GM12878 (cell line): ENCODE data around the gene WNT11. TPM values are rescaled to one million over a fixed set of nuclear protein-coding genes. Genes with fewer than 3 reads are reported as not detected.
A peak's percentile ranks its signal among the peaks of the same experiment; 100 is the strongest.

Source experiments
- ATAC-seq: fragments of 200-7000 bp; cut with Tn5 transposase; 3 replicates; pipeline ENCODE4 v1.9.1; 2020; ENCODE audit warnings: mild to moderate bottlenecking, moderate library complexity
- BruUV-seq: library from RNA; stranded (reverse); fragments of 400-500 nt; replicated peaks from 2 replicates; lab custom pipeline; 2021; lab: Mats Ljungman, UMichigan
- CTCF ChIA-PET: fragments of 300-600 bp; sonication (Branson Sonifier 250); formaldehyde crosslinking; extraction: SDS; loops from one replicate; lab custom pipeline; 2021; ENCODE audit warnings: inconsistent platforms; lab: Yijun Ruan, JAX
- POLR2A ChIA-PET: fragments of 350-600 bp; formaldehyde crosslinking; extraction: SDS; loops from one replicate; lab custom pipeline; 2021; ENCODE audit warnings: inconsistent platforms; lab: Charles Lee
- RAD21 ChIA-PET: fragments of 300-600 bp; sonication (Branson Sonifier 250); formaldehyde crosslinking; loops from one replicate; lab custom pipeline; 2023; ENCODE audit warnings: antibody characterized with exemption; ENCODE audit not compliant: unreplicated experiment; lab: Charles Lee
- SMC1A ChIA-PET: fragments of 300-600 bp; sonication (Branson Sonifier 250); formaldehyde crosslinking; loops from one replicate; lab custom pipeline; 2023; ENCODE audit not compliant: unreplicated experiment, uncharacterized antibody; lab: Charles Lee
- DNase-seq: peaks from one replicate; pipeline ENCODE4 v3.0.0-alpha.2; 2011; ENCODE audit warnings: low read depth, low spot score
- FAIRE-seq: peaks from 3 replicates; lab custom pipeline; 2011; peaks lifted over from hg19 to GRCh38; lab: Jason Lieb, UNC
- H2AFZ ChIP-seq: 2 replicates; pipeline ENCODE4 v1.6.0; 2011; ENCODE audit warnings: low read depth, low read length, control low read depth; ENCODE audit not compliant: control insufficient read depth
- H3K27ac ChIP-seq: 2 replicates; pipeline ENCODE4 v1.5.1; 2011; ENCODE audit warnings: control low read depth; ENCODE audit not compliant: control insufficient read depth, insufficient read depth
- H3K27me3 ChIP-seq, 2 experiments: replicated peaks in 1 of 2; 2 replicates each; pipeline versions ENCODE4 v1.6.0 to v1.6.1; 2011; ENCODE audit warnings: low read length in 1 of 2; ENCODE audit not compliant: control insufficient read depth in 2 of 2, insufficient read depth in 2 of 2
- H3K36me3 ChIP-seq, 2 experiments: 2 replicates each; pipeline ENCODE4 v1.5.1; 2011; ENCODE audit warnings: low read length in 1 of 2; ENCODE audit not compliant: control insufficient read depth in 2 of 2, insufficient read depth in 2 of 2
- H3K4me1 ChIP-seq: 2 replicates; pipeline ENCODE4 v1.6.1; 2011; ENCODE audit warnings: mild to moderate bottlenecking, low read length, moderate library complexity, mixed read lengths; ENCODE audit not compliant: control insufficient read depth, insufficient read depth
- H3K4me2 ChIP-seq: 2 replicates; pipeline ENCODE4 v1.6.0; 2011; ENCODE audit warnings: control low read depth; ENCODE audit not compliant: control insufficient read depth, insufficient read depth
- H3K4me3 ChIP-seq: fragments of 200-600 bp; sonication (generic); 2 replicates; pipeline ENCODE4 v1.5.1; 2016
- H3K79me2 ChIP-seq: 2 replicates; pipeline ENCODE4 v1.6.0; 2011; ENCODE audit warnings: low read length; ENCODE audit not compliant: control insufficient read depth, insufficient read depth
- H3K9ac ChIP-seq: 2 replicates; pipeline ENCODE4 v1.8.0; 2011; ENCODE audit warnings: low read length, control low read depth, mixed read lengths; ENCODE audit not compliant: control insufficient read depth, insufficient read depth
- H3K9me3 ChIP-seq: replicated peaks from 3 replicates; pipeline ENCODE4 v1.5.1; 2011; ENCODE audit warnings: mild to moderate bottlenecking, low read length; ENCODE audit not compliant: control insufficient read depth, insufficient read depth
- H4K20me1 ChIP-seq: 2 replicates; pipeline ENCODE4 v1.6.0; 2011; ENCODE audit not compliant: control insufficient read depth, insufficient read depth
- BACH1 ChIP-seq: fragments of 450-650 bp; IDR thresholded peaks from 2 replicates; pipeline ENCODE4 v1.6.1; 2017; ENCODE audit warnings: mild to moderate bottlenecking, borderline replicate concordance
- EGR1 ChIP-seq, 2 experiments: IDR thresholded peaks; 1 replicate in 1 of 2; 2 replicates in 1 of 2; pipeline ENCODE4 v1.6.1; 2011 to 2012; ENCODE audit warnings: low read depth in 2 of 2, low read length in 2 of 2, borderline replicate concordance in 1 of 2, mild to moderate bottlenecking in 1 of 2, moderate library complexity in 1 of 2
- GATAD2B ChIP-seq: fragments of 450-650 bp; conservative IDR thresholded peaks from 2 replicates; pipeline ENCODE4 v1.6.1; 2017; ENCODE audit warnings: low read depth, mild to moderate bottlenecking, moderate library complexity
- IKZF1 ChIP-seq: fragments of 450-650 bp; conservative IDR thresholded peaks from 2 replicates; pipeline ENCODE4 v1.6.1; 2017; ENCODE audit warnings: antibody characterized with exemption, mild to moderate bottlenecking
- JUND ChIP-seq: IDR thresholded peaks from 2 replicates; pipeline ENCODE4 v1.6.1; 2012; ENCODE audit warnings: low read depth, mild to moderate bottlenecking, low read length, improper control_type of control experiment, moderate library complexity
- KLF5 ChIP-seq: fragments of 450-650 bp; IDR thresholded peaks from 2 replicates; pipeline ENCODE4 v1.6.1; 2014; ENCODE audit warnings: mild to moderate bottlenecking; ENCODE audit not compliant: partially characterized antibody
- RCOR1 ChIP-seq: conservative IDR thresholded peaks from 2 replicates; pipeline ENCODE4 v1.6.1; 2012; ENCODE audit warnings: low read depth, low read length, improper control_type of control experiment
- SMARCA5 ChIP-seq: fragments of 450-650 bp; IDR thresholded peaks from 2 replicates; pipeline ENCODE4 v1.6.1; 2017; ENCODE audit warnings: mild to moderate bottlenecking
- TCF3 ChIP-seq: IDR thresholded peaks from 2 replicates; pipeline ENCODE4 v1.6.1; 2012; ENCODE audit warnings: low read depth, mild to moderate bottlenecking, low read length, borderline replicate concordance; ENCODE audit not compliant: insufficient read depth
- YY1 ChIP-seq: IDR thresholded peaks from 2 replicates; pipeline ENCODE4 v1.6.1; 2011; ENCODE audit warnings: low read depth, mild to moderate bottlenecking, low read length
- ZBED1 ChIP-seq: IDR thresholded peaks from 2 replicates; pipeline ENCODE4 v1.6.1; 2016; ENCODE audit warnings: borderline replicate concordance
- WGBS: methylation state at CpG from one replicate; pipeline ENCODE4 v1.1.6; 2016; ENCODE audit warnings: low lambda C conversion rate; ENCODE audit not compliant: insufficient replicate concordance, insufficient coverage; ENCODE audit errors: missing lambda C conversion rate; 5-methylcytosine and 5-hydroxymethylcytosine counted together
- in situ Hi-C: fragments of 300-500 bp; cut with MboI; formaldehyde crosslinking; loops from 9 replicates; pipeline ENCODE4 v1.14.3; 2018; ENCODE audit warnings: mixed read lengths
- intact Hi-C: fragments of 100-400 bp; cut with micrococcal nuclease; formaldehyde crosslinking; loops from one replicate; pipeline ENCODE4 v1.14.2; 2022; ENCODE audit not compliant: unreplicated experiment
- polyA plus RNA-seq, 11 experiments: library from polyadenylated mRNA; depleted of rRNA in 4 of 11; unstranded in 6 of 11; stranded (reverse) in 5 of 11; fragments of >200 nt; fragmentation: Nextera tagmentation in 4 of 11; fragmentation: Illumina TruSeq in 1 of 11; extraction: Ambion mirVana in 4 of 11; extraction: Trizol in 1 of 11; gene quantifications; 1 replicate in 1 of 11; 2 replicates in 10 of 11; pipeline versions ENCODE4 v1.2.1 to v1.2.3, GENCODE V29; 2011 to 2016; ENCODE audit warnings: inconsistent platforms in 2 of 11, missing spikeins in 2 of 11, low read depth in 1 of 11
- total RNA-seq, 4 experiments: library from RNA; depleted of rRNA in 3 of 4; stranded (reverse); fragments of >200 nt in 3 of 4; fragmentation: Illumina TruSeq in 1 of 4; extraction: Trizol in 1 of 4; gene quantifications; 2 replicates each; pipeline versions ENCODE4 v1.2.1 to v1.2.3, GENCODE V29; 2013 to 2021
- TF ChIP-seq, protein P1 (sequence below): fragments of 450-650 bp; IDR thresholded peaks from 2 replicates; pipeline ENCODE4 v1.6.1; 2014; ENCODE audit warnings: mild to moderate bottlenecking

WNT11 gene
- total and polyA plus RNA-seq, 10 of the 15 experiments (the other 5 are each of a cell fraction or from before 2014, with no cell fraction given): 0.05 to 0.19 TPM; not detected in 8

DNA sequence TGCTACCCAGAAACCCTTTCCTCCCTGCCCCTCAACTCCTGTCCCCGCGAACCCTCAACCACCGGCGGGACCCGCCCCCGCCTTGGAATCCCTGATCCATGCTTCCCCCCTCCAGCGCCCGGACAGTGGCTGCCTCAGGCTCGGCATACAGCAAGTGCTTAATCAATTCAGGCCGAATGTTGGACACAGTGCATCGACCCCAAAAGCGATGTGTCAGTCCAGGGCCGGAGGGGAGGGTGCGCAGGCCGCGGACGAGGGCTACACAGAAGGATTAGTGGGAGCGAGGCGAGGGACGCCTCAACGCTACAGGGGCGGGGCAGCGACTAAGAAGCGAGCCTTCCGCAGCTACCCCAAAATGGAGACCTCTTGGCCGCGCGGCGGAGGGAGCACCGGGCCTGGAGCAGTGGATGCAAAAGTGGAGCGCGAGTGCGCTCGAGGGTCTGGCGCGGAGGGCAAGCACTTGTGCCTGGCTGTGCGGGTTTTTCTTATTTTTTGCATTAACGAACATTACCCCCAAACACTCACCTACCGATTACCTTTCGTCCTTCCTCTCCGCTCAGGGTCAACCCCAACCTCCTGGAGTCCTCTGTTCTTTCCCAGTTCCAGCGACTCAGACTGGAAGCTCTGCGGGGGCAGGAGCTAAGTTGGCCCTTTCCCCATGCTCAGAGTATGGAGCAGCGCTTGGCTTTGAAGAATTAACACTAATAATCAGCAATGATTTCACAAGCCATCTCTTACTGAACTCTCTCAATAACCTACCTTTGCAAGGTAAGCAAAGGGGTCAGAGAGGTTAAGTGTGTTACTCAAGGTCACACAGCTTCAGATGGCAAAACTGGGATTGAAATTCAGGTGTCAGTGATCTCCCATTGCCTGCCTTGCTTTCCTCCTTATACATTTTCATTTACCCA, 30.0 kb upstream of the WNT11 start:
- SMC1A ChIA-PET: interaction anchor here (2.3 kb wide), 1 partner anchor 29 kb away, joined by 6 read pairs; no protein-coding TSS in a partner anchor
- POLR2A ChIA-PET: no interaction called here
- Histone ChIP-seq H3K27me3 (no peaks in the 10 kb centered on the region), H3K4me2 (peak overlapping the region; percentile 77), H3K27ac (no peak overlapping the region), H3K9me3 (no peaks in the 10 kb centered on the region), H3K9ac (peak overlapping the region; percentile 9; the same call in 1 of the 2 replicates), H3K79me2 (no peaks in the 10 kb centered on the region), H3K36me3 (no peaks in the 10 kb centered on the region), H4K20me1 (peaks cover 3% of the 10 kb centered on the region; the same call in 1 of the 2 replicates), H3K4me1 (peaks cover 27% of the 10 kb centered on the region), H3K4me3 (peak overlapping the region; percentile 80), H2AFZ (peak overlapping the region; percentile 76)
- RAD21 ChIA-PET: interaction anchor here (4.8 kb wide), 1 partner anchor 28 kb away, joined by 44 read pairs; no protein-coding TSS in a partner anchor
- FAIRE-seq (no peak), DNase-seq (no peak), ATAC-seq (peak; percentile 17)
- BruUV-seq: no TSS peak
- intact Hi-C loops: loop anchor here (5.0 to 10.0 kb wide), 4 partner anchors 56 to 419 kb away; partner anchors contain the start of genes EMSY, GVQW3, THAP12 and UVRAG
- 3% methylated on average over 43 of the region's 44 CpGs for WGBS
- in situ Hi-C loops: loop anchor here (10.0 kb wide), 1 partner anchor 438 kb away; the partner anchor contains the start of gene LRRC32
- TF ChIP-seq GATAD2B (peak; percentile 57; the same call in 1 of the 2 replicates), SMARCA5 (0 out of 2 replicates have a peak, but pooled peaks have one; percentile 37), YY1 (peak; percentile 32; the same call in 1 of the 2 replicates), RCOR1 (no peak), IKZF1 (peak; percentile 21; the same call in 1 of the 2 replicates), ZBED1 (no peak), BACH1 (peak; percentile 11; the same call in 1 of the 2 replicates), KLF5 (no peak), EGR1 (IDR thresholded peaks at IDR 0.05; ENCODE audit: borderline replicate concordance in 1 of 2, low read depth in 2 of 2, low read length in 2 of 2) (peak in 1 of 2 experiments; percentile 85; a peak in 2 of 3 replicates), JUND (no peak), TCF3 (no peak)
- TF ChIP-seq, protein P1, sequence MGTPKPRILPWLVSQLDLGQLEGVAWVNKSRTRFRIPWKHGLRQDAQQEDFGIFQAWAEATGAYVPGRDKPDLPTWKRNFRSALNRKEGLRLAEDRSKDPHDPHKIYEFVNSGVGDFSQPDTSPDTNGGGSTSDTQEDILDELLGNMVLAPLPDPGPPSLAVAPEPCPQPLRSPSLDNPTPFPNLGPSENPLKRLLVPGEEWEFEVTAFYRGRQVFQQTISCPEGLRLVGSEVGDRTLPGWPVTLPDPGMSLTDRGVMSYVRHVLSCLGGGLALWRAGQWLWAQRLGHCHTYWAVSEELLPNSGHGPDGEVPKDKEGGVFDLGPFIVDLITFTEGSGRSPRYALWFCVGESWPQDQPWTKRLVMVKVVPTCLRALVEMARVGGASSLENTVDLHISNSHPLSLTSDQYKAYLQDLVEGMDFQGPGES: no peak
- CTCF ChIA-PET: interaction anchor here (5.1 kb wide), 1 partner anchor 28 kb away, joined by 36 read pairs; no protein-coding TSS in a partner anchor
